ENCODE data around the gene MRLN.
"Not testable (repeated sequence)": the region's sequence is repeated elsewhere in the genome, so short reads cannot be mapped to it uniquely, and the experiment has no call there.

Gene MRLN

GRCh38 chr10:59745163-59745650 lies 8.0 kb downstream of the MRLN start:
- no peak for DNase-seq (ENCODE audit: low read depth in 2 of 2)

- DNase-seq (ENCODE audit: low read depth in 2 of 2) = not testable (repeated sequence)
Measured at GRCh38 chr10:59744762-59745161, 8.5 kb downstream of the MRLN start.

GRCh38 chr10:59744156-59744555 lies 9.1 kb downstream of the MRLN start:
- not testable (repeated sequence) for DNase-seq (ENCODE audit: low read depth in 2 of 2)

GRCh38 chr10:59741583-59741982 lies 11.7 kb downstream of the MRLN start:
- DNase-seq (ENCODE audit: low read depth in 2 of 2) = no peak

GRCh38 chr10:59741048-59741447 lies 12.2 kb downstream of the MRLN start:
- no peak for DNase-seq (ENCODE audit: low read depth in 2 of 2)

- DNase-seq (ENCODE audit: low read depth in 2 of 2) = no peak
Measured at GRCh38 chr10:59736749-59737148, 16.5 kb downstream of the MRLN start.

DNA sequence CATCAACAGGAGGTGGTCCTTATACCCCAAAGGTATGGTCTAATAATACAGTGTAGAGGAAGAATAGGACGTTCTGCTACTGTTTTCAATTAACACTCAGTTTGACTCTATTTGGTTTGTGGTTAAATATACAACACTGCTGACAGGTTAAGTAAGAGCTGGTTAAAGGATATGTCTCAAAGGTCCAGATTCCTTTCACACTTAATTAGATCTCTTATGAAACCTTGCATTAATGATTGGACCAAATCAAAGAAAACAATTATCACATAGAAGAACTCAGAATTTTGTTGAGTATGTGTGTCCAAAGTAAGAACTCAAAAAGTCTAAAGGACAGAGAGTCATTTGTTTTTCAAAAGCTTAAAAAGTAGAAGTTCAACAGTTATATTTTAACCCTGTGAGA lies 18.0 kb downstream of the MRLN start:
- no peak for DNase-seq (ENCODE audit: low read depth in 2 of 2)

DNA sequence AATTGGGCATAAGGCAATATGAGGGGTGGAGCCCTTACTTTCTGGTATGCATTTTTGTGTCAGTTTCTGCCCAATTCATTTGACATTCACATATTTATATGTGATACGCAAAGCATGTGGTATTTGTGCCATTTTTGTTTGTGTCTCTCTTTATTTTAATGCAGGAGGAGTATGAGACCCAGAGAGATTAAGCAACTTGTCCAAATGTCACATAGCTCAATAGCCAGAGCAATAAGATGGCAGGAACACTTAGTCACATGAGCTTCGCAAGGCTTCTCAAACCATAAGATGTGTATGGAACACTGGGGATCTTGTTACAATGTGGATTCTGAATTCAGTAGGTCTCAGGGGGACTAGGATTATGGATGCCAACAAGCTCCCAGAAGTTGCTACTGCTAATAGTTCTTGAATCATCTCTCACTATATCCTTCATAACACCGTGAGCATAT lies 19.2 kb downstream of the MRLN start:
- DNase-seq (ENCODE audit: low read depth in 2 of 2) = no peak

- not testable (repeated sequence) for DNase-seq (ENCODE audit: low read depth in 2 of 2)
Measured at GRCh38 chr10:59733321-59734013, 19.8 kb downstream of the MRLN start.

GRCh38 chr10:59732849-59733248 lies 20.4 kb downstream of the MRLN start:
- not testable (repeated sequence) for DNase-seq (ENCODE audit: low read depth in 2 of 2)

- DNase-seq (ENCODE audit: low read depth in 2 of 2) = not testable (repeated sequence)
Measured at GRCh38 chr10:59729167-59729566, 24.1 kb downstream of the MRLN start.

DNA sequence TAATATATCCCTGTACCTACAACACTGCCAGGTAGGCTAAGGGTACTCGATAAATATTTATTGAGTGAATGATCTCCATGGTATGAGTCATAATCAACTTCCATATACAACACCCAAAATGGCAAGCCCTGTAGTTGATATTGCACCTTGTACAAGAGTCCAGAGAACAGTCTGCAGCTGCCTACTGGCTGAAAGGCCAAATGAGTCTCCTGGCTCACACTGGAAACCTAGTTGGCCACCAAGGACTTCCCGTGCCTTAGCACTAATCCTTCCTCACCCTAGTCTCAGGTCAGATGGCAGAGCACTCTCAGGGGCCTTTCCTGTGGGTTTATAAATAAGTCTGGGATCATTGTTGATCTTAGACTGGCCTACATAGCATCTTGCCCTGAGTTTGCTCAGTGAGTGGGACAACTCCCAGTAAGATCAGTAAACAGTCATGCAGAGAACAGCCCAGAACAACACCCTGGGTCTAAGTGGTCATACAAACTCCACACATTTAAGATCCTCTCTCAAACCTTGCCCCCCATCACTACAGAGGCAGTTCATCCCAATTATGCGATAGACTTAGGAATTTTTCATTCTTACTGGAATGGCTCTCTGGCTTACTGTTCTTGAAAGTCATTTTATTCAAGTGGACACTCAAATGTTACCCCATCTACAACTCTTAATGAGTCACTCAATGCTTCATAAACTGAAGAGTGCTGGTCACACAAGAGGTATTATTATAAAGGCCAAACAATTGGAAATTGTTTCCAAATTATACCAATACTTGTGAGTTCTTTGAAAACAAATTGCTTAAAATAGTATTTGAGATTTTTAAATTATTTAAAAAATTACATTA lies 28.9 kb downstream of the MRLN start:
- no peak for DNase-seq (ENCODE audit: low read depth in 2 of 2)

GRCh38 chr10:59720377-59720776 lies 32.9 kb downstream of the MRLN start:
- no peak for DNase-seq (ENCODE audit: low read depth in 2 of 2)

DNA sequence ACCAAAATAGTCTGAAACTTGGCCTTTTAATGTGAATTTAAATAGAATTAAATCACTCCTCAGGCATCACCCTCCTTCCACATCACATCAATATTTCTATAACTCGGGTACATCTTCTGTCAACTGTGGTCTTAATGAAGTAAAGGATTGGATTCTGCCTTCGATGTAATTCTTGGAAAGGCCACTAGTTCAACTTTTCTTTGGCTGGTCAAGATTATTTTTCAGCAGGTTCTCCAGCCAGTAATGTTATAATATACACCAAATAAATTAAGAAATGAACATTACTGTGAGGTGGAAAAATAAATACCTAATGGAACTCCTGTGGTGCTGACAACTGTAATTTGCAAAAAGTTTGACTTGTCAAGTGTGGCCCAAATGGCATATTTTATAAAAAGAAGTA lies 33.9 kb downstream of the MRLN start:
- no peak for DNase-seq (ENCODE audit: low read depth in 2 of 2)

- DNase-seq (ENCODE audit: low read depth in 2 of 2) = no peak
Measured at GRCh38 chr10:59718257-59718656, 35.0 kb downstream of the MRLN start.

DNA sequence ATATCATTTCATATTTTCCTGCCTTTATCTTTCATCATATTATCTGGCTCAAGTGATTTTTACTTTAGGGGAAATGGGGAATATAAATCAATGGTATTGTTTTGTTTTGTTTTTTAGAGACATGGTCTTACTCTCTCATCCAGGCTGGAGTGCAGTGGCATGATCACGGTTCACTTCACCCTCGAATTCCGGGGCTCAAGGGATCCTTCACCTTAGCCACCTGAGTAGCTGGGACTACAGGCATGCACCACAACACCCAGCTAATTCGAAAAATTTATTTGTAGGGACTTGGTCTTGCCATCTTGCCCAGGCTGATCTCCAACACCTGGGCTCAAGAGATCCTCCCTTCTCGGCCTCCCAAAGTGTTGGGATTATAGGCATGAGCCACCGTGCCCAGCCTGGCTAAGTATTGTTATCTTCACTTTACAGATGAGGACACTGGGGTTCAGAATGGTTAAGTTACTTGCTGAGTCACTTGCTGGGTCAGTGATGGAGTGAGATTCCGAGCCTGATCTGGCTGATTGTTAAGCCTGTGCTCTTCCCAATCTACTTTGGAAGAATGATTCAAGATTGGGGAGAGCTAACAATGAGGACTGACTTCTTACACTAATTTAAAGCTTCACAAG lies 39.9 kb downstream of the MRLN start:
- DNase-seq (ENCODE audit: low read depth in 2 of 2) = no peak

- no peak for DNase-seq (ENCODE audit: low read depth in 2 of 2)
Measured at GRCh38 chr10:59711871-59712494, 41.3 kb downstream of the MRLN start.

- DNase-seq (ENCODE audit: low read depth in 2 of 2) = no peak
Measured at GRCh38 chr10:59709395-59710125, 43.7 kb downstream of the MRLN start, which contains the start of gene SLC16A9. SLC16A9 (minus strand) TSS chr10:59709850; CDS start chr10:59684291, 25,559 bp downstream.

DNA sequence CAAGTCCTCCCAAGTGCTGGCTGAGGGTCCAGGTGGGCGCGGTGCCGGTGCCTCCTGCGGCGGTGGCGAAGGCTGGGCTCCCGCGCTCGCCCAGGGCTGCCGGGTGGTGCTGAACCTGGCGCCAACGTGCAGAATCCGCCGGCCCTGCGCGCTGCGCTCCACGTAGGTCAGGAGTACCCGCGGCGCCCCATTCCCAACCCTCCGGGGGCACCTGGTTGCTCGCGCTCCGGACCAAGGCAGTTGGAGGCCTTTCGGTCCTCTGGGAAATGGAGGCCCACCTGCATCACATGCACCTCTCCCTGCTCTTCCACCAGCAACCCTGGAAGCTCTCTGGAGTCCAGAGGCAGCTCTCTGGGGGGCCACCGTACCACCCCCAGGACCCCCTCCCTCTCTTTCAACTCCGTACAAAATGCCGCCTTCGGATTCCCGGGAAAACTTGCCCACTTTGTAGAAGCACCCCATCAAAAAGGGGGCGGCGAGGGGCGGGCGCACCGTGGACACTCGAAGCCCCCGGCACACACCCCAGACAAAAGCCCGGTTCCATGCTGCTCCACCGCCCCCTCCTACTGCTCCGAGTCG lies 44.4 kb downstream of the MRLN start:
- DNase-seq (ENCODE audit: low read depth in 2 of 2) = no peak

GRCh38 chr10:59706851-59707797 lies 46.1 kb downstream of the MRLN start:
- no peak for DNase-seq (ENCODE audit: low read depth in 2 of 2)
